ENCODE measurements around the gene CUL4A.

Gene CUL4A

DNA sequence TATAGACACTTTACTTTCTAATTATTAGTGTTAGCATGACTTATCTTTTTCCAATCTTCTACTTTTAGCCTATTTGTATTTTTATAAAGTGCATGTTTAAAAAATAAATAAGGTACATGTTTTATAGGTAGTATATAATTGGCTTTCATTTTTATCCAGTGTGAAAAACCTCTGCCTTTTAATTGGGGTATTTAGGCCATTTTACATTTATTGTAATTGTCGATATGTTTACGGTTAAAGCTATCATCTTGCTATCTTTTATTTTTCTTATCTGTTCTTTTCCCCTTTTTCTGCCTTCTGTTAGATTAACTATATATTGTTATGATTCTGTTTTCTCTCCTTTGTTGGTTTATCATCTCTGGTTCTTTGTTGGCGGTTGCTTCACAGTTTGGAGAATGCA, 41.8 kb upstream of the CUL4A start:
- Histone ChIP-seq H3K27me3 (replicated peaks; ENCODE audit: insufficient read depth, low read length) (peaks cover 11% of the 10 kb centered on the region), H3F3A (ENCODE audit: insufficient read depth, low read length) (no peaks in the 10 kb centered on the region), H4K20me1 (ENCODE audit: insufficient read depth, low read length) (no peaks in the 10 kb centered on the region), H3K9me2 (replicated peaks; ENCODE audit: insufficient read depth, low read length) (no peaks in the 10 kb centered on the region), H3K9ac (ENCODE audit: low read length) (no peak overlapping the region), H3K4me3 (ENCODE audit: low read length) (no peak overlapping the region), H3K4me1 (ENCODE audit: low read length) (no peaks in the 10 kb centered on the region), H3K79me2 (ENCODE audit: low read length) (no peaks in the 10 kb centered on the region), H3K4me2 (ENCODE audit: low read depth, low read length) (no peak overlapping the region), H3K27ac (ENCODE audit: low read length) (no peak overlapping the region), H3K9me3 (replicated peaks; ENCODE audit: insufficient read depth, low read length) (no peaks in the 10 kb centered on the region), H2AFZ (ENCODE audit: low read length) (no peak overlapping the region), H3K36me3 (replicated peaks; ENCODE audit: insufficient read depth, low read length) (no peaks in the 10 kb centered on the region)
- no peak for DNase-seq
- TF ChIP-seq EZH2phosphoT487 (IDR thresholded peaks at IDR 0.05; ENCODE audit: low read length): no peak

DNA sequence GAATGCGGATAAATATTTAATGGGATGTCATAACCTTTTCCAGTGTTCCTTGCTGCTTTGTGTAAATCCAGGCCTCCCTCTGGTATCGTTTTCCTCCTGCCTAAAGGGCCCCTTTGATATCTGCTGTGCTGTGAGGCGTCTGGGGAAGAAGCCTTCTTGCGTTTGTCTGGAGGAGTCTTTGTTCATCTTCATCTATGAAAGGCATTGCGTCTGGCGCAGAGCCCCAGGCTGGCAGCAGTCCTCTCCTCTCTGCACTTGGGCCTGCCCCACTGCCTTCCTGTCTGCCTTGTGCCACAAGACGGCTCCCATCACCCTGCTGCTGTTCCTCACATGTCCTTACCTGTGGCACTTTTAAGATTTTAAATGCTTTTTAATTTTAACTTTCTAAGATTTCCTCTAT, 41.2 kb upstream of the CUL4A start:
- no peaks in the 10 kb centered on the region for H3K36me3 ChIP-seq (replicated peaks; ENCODE audit: insufficient read depth, low read length)
- no peaks in the 10 kb centered on the region for H3K4me1 ChIP-seq (ENCODE audit: low read length)
- DNase-seq: no peak
- H3K4me2 ChIP-seq (ENCODE audit: low read depth, low read length): no peak overlapping the region
- no peaks in the 10 kb centered on the region for H3F3A ChIP-seq (ENCODE audit: insufficient read depth, low read length)
- no peak overlapping the region for H2AFZ ChIP-seq (ENCODE audit: low read length)
- H3K9ac ChIP-seq (ENCODE audit: low read length): no peak overlapping the region
- no peaks in the 10 kb centered on the region for H3K9me3 ChIP-seq (replicated peaks; ENCODE audit: insufficient read depth, low read length)
- peaks cover 5% of the 10 kb centered on the region for H3K27me3 ChIP-seq (replicated peaks; ENCODE audit: insufficient read depth, low read length)
- H3K27ac ChIP-seq (ENCODE audit: low read length): no peak overlapping the region
- no peaks in the 10 kb centered on the region for H3K79me2 ChIP-seq (ENCODE audit: low read length)
- H3K9me2 ChIP-seq (replicated peaks; ENCODE audit: insufficient read depth, low read length): no peaks in the 10 kb centered on the region
- no peak for TF ChIP-seq EZH2phosphoT487 (IDR thresholded peaks at IDR 0.05; ENCODE audit: low read length)
- TF ChIP-seq EZH2 (optimal IDR thresholded peaks at IDR 0.05; ENCODE audit: low read depth, low read length): no peak
- TF ChIP-seq, protein P1, sequence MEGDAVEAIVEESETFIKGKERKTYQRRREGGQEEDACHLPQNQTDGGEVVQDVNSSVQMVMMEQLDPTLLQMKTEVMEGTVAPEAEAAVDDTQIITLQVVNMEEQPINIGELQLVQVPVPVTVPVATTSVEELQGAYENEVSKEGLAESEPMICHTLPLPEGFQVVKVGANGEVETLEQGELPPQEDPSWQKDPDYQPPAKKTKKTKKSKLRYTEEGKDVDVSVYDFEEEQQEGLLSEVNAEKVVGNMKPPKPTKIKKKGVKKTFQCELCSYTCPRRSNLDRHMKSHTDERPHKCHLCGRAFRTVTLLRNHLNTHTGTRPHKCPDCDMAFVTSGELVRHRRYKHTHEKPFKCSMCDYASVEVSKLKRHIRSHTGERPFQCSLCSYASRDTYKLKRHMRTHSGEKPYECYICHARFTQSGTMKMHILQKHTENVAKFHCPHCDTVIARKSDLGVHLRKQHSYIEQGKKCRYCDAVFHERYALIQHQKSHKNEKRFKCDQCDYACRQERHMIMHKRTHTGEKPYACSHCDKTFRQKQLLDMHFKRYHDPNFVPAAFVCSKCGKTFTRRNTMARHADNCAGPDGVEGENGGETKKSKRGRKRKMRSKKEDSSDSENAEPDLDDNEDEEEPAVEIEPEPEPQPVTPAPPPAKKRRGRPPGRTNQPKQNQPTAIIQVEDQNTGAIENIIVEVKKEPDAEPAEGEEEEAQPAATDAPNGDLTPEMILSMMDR (IDR thresholded peaks at IDR 0.05; ENCODE audit: low read length): no peak
- H3K4me3 ChIP-seq (ENCODE audit: low read length): no peak overlapping the region
- H4K20me1 ChIP-seq (ENCODE audit: insufficient read depth, low read length): no peaks in the 10 kb centered on the region

DNA sequence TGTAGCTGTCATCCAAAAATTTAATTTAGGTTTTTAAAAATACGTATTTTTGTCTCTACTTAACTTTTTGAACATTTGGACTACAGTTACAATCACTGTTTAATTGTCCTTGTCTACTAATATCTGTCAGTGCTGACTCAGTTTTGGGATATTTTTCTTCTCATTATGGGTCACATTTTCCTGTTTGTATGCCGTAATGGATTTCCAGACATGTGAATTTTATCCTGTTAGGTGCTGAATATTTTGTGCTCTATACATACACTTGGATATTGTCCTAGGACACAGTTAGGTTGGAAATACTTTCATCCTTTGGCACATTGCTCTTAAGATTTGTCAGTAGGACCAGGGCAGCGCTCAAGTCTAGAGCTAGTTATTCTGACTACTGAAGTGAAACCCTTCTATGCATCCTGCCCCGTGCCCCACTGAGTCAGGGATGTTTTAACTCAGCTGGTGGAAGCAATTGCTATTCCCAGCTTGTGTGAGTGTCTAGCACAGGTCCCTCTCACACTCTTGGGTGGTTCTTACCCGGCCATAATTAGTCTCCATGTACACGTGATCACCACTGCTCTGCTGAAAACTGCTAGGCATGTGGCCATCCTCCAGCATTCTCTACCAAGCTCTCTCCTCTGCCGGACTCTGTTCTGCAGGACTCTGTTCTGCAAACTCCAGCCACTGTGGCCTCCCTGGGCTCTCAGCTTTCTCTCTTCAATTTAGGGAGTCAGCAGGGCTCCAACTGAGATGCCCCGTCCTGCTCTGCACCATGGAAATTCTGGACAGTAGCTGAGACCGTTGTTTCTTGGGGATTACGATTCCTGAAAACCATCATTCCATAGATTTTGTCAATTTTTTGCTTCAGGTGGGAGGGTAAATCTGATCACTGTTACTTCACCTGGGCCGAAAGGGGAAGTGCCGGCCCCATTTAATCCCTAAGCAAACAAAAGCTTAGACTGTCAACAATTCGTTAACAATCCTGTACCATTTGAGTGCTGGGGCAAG, 39.8 kb upstream of the CUL4A start:
- H3K27ac ChIP-seq (ENCODE audit: low read length): no peak overlapping the region
- TF ChIP-seq, protein P1 (IDR thresholded peaks at IDR 0.05; ENCODE audit: low read length): no peak
- TF ChIP-seq EZH2phosphoT487 (IDR thresholded peaks at IDR 0.05; ENCODE audit: low read length) (no peak), EZH2 (optimal IDR thresholded peaks at IDR 0.05; ENCODE audit: low read depth, low read length) (no peak)
- H3K27me3 ChIP-seq (replicated peaks; ENCODE audit: insufficient read depth, low read length): no peaks in the 10 kb centered on the region
- DNase-seq: no peak
- no peak overlapping the region for H2AFZ ChIP-seq (ENCODE audit: low read length)
- no peaks in the 10 kb centered on the region for H4K20me1 ChIP-seq (ENCODE audit: insufficient read depth, low read length)
- no peaks in the 10 kb centered on the region for H3K4me1 ChIP-seq (ENCODE audit: low read length)
- no peaks in the 10 kb centered on the region for H3K36me3 ChIP-seq (replicated peaks; ENCODE audit: insufficient read depth, low read length)
- no peaks in the 10 kb centered on the region for H3K79me2 ChIP-seq (ENCODE audit: low read length)
- no peak overlapping the region for H3K4me2 ChIP-seq (ENCODE audit: low read depth, low read length)
- no peaks in the 10 kb centered on the region for H3K9me3 ChIP-seq (replicated peaks; ENCODE audit: insufficient read depth, low read length)
- H3K4me3 ChIP-seq (ENCODE audit: low read length): no peak overlapping the region
- no peaks in the 10 kb centered on the region for H3F3A ChIP-seq (ENCODE audit: insufficient read depth, low read length)
- H3K9me2 ChIP-seq (replicated peaks; ENCODE audit: insufficient read depth, low read length): no peaks in the 10 kb centered on the region
- H3K9ac ChIP-seq (ENCODE audit: low read length): no peak overlapping the region

DNA sequence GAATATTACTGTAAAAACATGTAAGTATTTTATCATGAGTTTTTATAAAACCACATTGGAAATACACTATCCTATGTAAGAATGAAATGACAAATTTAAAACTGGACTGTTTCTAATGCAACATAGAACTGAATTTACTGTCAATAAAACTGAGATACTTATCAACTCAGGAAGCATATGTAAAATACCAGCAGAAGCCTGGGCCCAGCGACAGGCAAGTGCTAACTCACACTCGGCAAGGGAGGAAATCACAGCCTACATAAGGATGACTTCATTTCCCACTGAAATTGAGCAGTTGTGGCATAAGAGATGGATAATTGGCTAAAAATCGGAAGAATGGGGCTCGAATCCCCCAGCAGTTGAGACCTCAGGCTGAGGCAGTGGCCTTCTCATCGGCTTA, 38.9 kb upstream of the CUL4A start:
- H4K20me1 ChIP-seq (ENCODE audit: insufficient read depth, low read length): no peaks in the 10 kb centered on the region
- H3K27ac ChIP-seq (ENCODE audit: low read length): no peak overlapping the region
- H3K4me3 ChIP-seq (ENCODE audit: low read length): no peak overlapping the region
- H3K9me2 ChIP-seq (replicated peaks; ENCODE audit: insufficient read depth, low read length): no peaks in the 10 kb centered on the region
- no peaks in the 10 kb centered on the region for H3F3A ChIP-seq (ENCODE audit: insufficient read depth, low read length)
- no peak overlapping the region for H3K4me2 ChIP-seq (ENCODE audit: low read depth, low read length)
- H3K4me1 ChIP-seq (ENCODE audit: low read length): no peaks in the 10 kb centered on the region
- TF ChIP-seq EZH2phosphoT487 (IDR thresholded peaks at IDR 0.05; ENCODE audit: low read length) (no peak), EZH2 (optimal IDR thresholded peaks at IDR 0.05; ENCODE audit: low read depth, low read length) (no peak)
- TF ChIP-seq, protein P1 (IDR thresholded peaks at IDR 0.05; ENCODE audit: low read length): no peak
- no peaks in the 10 kb centered on the region for H3K79me2 ChIP-seq (ENCODE audit: low read length)
- H3K9ac ChIP-seq (ENCODE audit: low read length): no peak overlapping the region
- H3K9me3 ChIP-seq (replicated peaks; ENCODE audit: insufficient read depth, low read length): no peaks in the 10 kb centered on the region
- 0 out of 2 replicates have a peak, but pooled peaks cover 3% of the 10 kb centered on the region for H3K36me3 ChIP-seq (replicated peaks; ENCODE audit: insufficient read depth, low read length)
- no peaks in the 10 kb centered on the region for H3K27me3 ChIP-seq (replicated peaks; ENCODE audit: insufficient read depth, low read length)
- H2AFZ ChIP-seq (ENCODE audit: low read length): no peak overlapping the region
- DNase-seq: no peak

Data from MM.1S (cell line).